Sigmoid colon (tissue), 4 donors: Measurements from ENCODE around the gene SIK3.

ENCODE experiments used
- CTCF ChIP-seq, 4 experiments: fragments of 450-650 bp in 3 of 4; fragments of 200-600 bp in 1 of 4; IDR thresholded peaks; one replicate each; pipeline ENCODE4 v1.5.1; 2016 to 2019; ENCODE audit warnings: antibody characterized with exemption in 4 of 4, mild to moderate bottlenecking in 3 of 4, moderate library complexity in 2 of 4
- EP300 ChIP-seq, 4 donors: sonication (generic); formaldehyde crosslinking; IDR thresholded peaks; one replicate each; pipeline ENCODE4 v1.6.1; 2017; ENCODE audit warnings: antibody characterized with exemption in 4 of 4
- POLR2A ChIP-seq, 2 donors: fragments of 450-650 bp; IDR thresholded peaks; one replicate each; pipeline ENCODE4 v1.6.1; 2016; ENCODE audit warnings: antibody characterized with exemption in 2 of 2, mild to moderate bottlenecking in 2 of 2, moderate library complexity in 2 of 2
- POLR2AphosphoS5 ChIP-seq, 4 donors: sonication (generic); formaldehyde crosslinking; IDR thresholded peaks; one replicate each; pipeline ENCODE4 v1.6.1; 2017; ENCODE audit warnings: antibody characterized with exemption in 4 of 4

GRCh38 chr11:116849060-116849459 lies 249.2 kb downstream of the SIK3 start:
- TF ChIP-seq CTCF (IDR thresholded peaks at IDR 0.05) (no peak), POLR2A (IDR thresholded peaks at IDR 0.05) (no peak), EP300 (IDR thresholded peaks at IDR 0.05) (no peak), POLR2AphosphoS5 (IDR thresholded peaks at IDR 0.05) (no peak)
